Measurements from ENCODE around the gene DNAJC15. TPM values are rescaled to one million over a fixed set of nuclear protein-coding genes. Genes with fewer than 3 reads are reported as not detected.
A peak's percentile ranks its signal among the peaks of the same experiment; 100 is the strongest.

The DNAJC15 gene
- total and polyA plus RNA-seq, 2 experiments from 2014 or later, result 1.0 to 5.2 TPM

DNA sequence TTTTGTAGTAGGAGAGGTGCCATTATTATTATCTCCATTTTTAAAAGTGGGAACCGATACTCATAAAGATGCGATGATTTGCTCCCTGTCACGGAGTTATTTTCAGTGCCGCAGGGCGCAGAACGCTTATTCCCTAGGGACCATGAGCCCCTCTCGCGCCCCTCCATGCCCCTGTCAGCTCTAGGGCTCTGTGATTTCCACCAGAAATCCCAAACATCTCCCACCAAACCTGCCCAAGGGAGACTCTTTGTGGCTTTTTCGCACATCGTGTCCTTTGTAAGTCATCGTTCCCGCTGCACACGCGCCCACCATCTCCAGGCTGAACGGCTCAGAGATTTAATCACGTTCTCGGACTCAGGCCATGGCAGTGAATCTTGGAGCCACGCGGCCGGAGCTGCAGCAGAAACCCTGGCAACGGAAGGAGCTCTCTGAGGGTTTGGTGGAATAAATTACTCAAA, 105.1 kb downstream of the DNAJC15 start:
- no peaks in the 10 kb centered on the region for H3K27me3 ChIP-seq
- peak in 1 of 2 donors; percentile 33 for DNase-seq (ENCODE audit: low read depth in 1 of 2, low spot score in 1 of 2)
- H3K9me3 ChIP-seq (ENCODE audit: low read depth), result no peaks in the 10 kb centered on the region
- peaks cover 46% of the 10 kb centered on the region for H3K4me1 ChIP-seq (ENCODE audit: low read depth)
- TF ChIP-seq, protein P1, sequence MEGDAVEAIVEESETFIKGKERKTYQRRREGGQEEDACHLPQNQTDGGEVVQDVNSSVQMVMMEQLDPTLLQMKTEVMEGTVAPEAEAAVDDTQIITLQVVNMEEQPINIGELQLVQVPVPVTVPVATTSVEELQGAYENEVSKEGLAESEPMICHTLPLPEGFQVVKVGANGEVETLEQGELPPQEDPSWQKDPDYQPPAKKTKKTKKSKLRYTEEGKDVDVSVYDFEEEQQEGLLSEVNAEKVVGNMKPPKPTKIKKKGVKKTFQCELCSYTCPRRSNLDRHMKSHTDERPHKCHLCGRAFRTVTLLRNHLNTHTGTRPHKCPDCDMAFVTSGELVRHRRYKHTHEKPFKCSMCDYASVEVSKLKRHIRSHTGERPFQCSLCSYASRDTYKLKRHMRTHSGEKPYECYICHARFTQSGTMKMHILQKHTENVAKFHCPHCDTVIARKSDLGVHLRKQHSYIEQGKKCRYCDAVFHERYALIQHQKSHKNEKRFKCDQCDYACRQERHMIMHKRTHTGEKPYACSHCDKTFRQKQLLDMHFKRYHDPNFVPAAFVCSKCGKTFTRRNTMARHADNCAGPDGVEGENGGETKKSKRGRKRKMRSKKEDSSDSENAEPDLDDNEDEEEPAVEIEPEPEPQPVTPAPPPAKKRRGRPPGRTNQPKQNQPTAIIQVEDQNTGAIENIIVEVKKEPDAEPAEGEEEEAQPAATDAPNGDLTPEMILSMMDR (IDR thresholded peaks at IDR 0.05; ENCODE audit: low read depth, low read length), result no peak
- peak overlapping the region; percentile 71 for H3K27ac ChIP-seq
- no peak overlapping the region for H3K4me3 ChIP-seq
- H3K36me3 ChIP-seq, result no peaks in the 10 kb centered on the region

DNA sequence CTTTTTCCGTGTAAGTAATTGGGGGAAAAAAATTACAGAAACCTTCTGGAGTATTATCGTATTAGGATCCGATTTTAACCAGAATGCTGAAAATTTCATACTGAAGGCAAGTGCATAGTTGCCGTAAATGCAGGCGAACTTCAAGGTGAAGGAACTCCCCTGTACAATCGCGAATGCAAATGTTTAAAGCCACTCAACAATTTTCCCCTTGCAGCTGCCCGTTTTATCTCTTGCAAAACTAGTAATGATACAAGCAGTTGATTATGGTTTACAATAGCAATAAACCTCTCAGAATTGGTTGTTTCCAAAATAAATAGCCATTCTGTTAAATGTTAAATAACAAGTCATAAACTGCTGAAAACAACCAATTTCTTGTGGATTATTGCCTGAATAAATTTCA, 105.7 kb downstream of the DNAJC15 start:
- no peak overlapping the region for H3K27ac ChIP-seq
- DNase-seq (ENCODE audit: low read depth in 1 of 2, low spot score in 1 of 2), result no peak
- TF ChIP-seq, protein P1 (IDR thresholded peaks at IDR 0.05; ENCODE audit: low read depth, low read length), result no peak
- H3K4me1 ChIP-seq (ENCODE audit: low read depth), result peaks cover 46% of the 10 kb centered on the region
- no peak overlapping the region for H3K4me3 ChIP-seq
- no peaks in the 10 kb centered on the region for H3K27me3 ChIP-seq
- no peaks in the 10 kb centered on the region for H3K9me3 ChIP-seq (ENCODE audit: low read depth)
- no peaks in the 10 kb centered on the region for H3K36me3 ChIP-seq

DNA sequence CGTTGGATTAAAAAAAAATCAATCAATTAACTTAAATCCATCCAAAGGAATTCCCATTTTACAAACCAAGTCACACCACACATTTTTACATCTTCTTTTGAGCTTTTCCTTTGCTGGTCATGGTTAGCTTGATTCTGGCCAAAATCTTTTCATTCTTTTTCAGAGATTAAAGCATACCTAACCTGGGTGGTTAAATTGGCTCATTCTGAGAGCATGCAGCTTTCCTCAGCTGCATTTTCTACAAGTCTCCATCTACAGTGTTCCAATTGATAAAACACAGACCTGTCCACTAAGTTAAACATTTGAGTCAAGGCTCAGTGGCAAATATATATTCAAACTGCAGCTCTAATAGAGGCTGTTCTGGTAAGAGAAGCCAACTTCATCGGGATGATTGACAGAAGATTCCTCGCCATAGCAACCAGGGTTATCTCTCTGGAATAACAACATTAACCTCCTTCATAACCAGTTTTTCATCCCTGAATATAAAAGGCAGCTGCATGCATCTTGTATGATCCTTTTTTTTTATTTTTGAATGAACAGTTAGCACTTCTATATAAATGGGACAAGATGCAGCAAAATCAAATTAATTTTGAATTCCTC, 106.2 kb downstream of the DNAJC15 start:
- Histone ChIP-seq H3K9me3 (ENCODE audit: low read depth) (no peaks in the 10 kb centered on the region), H3K27me3 (no peaks in the 10 kb centered on the region), H3K4me1 (ENCODE audit: low read depth) (peaks cover 46% of the 10 kb centered on the region), H3K36me3 (no peaks in the 10 kb centered on the region), H3K4me3 (no peak overlapping the region), H3K27ac (no peak overlapping the region)
- DNase-seq (ENCODE audit: low read depth in 1 of 2, low spot score in 1 of 2), result no peak
- TF ChIP-seq, protein P1 (IDR thresholded peaks at IDR 0.05; ENCODE audit: low read depth, low read length), result no peak

DNA sequence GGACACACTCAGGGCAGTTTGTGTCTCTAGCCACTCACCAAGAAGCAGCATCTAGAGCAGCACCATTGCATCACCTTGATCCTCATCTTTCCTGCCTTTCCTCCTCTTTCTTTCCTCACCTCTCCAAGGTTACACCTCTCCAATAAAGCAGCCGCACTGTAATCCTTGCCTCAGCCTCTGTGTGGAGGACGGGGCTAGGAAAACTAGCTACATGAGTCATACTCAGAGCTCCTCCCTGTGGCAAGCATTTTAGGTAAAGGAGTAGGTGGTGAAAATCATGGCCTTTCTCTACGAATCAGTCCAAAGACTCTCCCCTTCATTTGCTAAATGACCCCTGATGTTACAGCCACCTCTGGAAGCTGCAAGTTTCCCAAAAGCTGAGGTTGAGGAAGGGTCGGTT, 108.9 kb downstream of the DNAJC15 start:
- Histone ChIP-seq H3K4me1 (ENCODE audit: low read depth) (peaks cover 48% of the 10 kb centered on the region), H3K36me3 (no peaks in the 10 kb centered on the region), H3K4me3 (no peak overlapping the region), H3K27me3 (no peaks in the 10 kb centered on the region), H3K9me3 (ENCODE audit: low read depth) (no peaks in the 10 kb centered on the region), H3K27ac (no peak overlapping the region)
- TF ChIP-seq, protein P1 (IDR thresholded peaks at IDR 0.05; ENCODE audit: low read depth, low read length), result peak; percentile 43
- DNase-seq (ENCODE audit: low read depth in 1 of 2, low spot score in 1 of 2), result peak; percentile 58 to 67

DNA sequence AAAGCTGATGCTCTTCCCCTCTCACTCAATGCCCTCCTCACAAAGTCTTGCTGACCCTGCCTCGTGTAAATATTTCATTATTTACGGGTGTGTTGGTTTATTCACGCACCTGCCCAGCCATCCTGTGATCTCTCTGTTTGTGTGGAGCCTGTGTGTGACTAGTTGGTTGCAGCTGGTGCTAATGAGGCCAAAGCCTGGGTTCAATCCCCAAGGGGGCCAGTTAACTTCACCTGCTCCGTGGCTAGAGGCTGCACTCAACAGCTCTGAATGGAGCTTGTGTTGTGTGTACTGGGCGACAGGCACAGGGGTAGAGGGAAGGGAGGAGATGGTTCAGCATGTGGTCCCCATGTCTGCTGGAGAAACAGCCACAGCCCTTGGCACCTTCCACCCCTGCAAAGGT, 109.5 kb downstream of the DNAJC15 start:
- Histone ChIP-seq H3K27me3 (no peaks in the 10 kb centered on the region), H3K4me1 (ENCODE audit: low read depth) (peaks cover 41% of the 10 kb centered on the region), H3K4me3 (no peak overlapping the region), H3K27ac (no peak overlapping the region), H3K36me3 (no peaks in the 10 kb centered on the region), H3K9me3 (ENCODE audit: low read depth) (no peaks in the 10 kb centered on the region)
- TF ChIP-seq, protein P1 (IDR thresholded peaks at IDR 0.05; ENCODE audit: low read depth, low read length), result no peak
- DNase-seq (ENCODE audit: low read depth in 1 of 2, low spot score in 1 of 2), result no peak

All from cardiac muscle cell (in vitro differentiated cells and primary cell).